Measurements from ENCODE around the gene ITGA2.

ITGA2 gene

DNA sequence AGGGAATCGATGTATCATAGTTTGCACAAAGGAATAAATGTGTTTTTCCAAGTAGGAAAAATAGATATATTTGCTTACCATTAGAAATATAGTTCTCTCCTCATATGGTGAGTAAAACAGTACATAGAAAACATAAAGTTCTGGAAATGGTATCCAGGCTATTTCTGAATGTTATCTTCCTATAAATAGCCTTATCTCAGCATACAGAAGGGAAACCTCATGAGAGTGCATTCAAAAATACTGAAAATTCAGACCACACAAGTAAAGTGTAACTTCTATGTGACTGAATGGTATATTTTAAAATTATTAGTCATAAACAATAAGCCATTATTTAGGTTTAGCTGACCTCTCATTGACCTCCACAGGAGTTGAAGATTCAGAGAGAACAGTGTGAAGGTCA, 76.9 kb downstream of the ITGA2 start:
- DNase-seq: no peak

GRCh38 chr5:53067641-53068040, 78.5 kb downstream of the ITGA2 start:
- DNase-seq: no peak

DNA sequence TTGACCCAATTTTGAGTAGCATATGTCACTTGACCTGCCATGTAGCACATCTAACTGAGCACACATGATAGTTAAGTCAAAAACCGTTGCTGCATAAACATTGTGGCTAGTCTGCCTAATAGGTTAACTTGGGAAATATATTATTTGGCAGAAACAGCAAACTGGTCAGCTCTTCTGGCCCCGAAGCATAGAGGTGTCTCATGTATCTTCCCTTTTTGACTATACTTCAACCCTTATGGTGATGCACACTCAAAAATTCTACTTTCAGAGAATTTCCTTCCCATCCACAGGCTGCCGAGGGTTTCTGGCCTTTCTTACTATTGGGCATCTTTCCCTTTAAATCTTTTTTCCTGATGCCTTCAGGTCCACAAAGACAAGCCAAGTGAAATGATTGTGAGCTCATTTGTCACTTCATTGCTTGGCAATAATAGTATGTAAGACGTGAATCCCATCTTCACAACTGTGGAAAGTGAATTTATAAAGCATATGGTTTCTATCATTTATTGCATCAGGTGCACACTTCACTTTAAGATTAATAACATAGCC, 79.2 kb downstream of the ITGA2 start:
- DNase-seq: no peak

DNA sequence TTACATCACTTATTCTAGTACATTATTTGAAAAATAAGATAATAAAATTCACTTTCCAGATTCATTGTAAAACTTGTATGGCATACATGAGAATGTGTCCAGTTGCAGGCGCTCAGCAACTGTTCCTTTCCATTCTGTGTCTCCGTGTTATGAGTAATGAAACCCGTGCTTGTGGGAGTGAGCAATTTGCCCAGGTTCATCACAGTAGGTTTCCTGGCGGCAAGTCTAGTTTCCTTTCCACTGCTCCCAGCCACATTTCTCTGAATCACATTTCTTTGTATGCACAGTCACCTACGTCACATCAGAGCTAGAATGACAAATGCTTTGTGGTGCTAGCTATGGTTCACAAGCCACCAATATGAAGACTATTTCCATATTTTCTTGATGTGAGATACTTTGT, 80.5 kb downstream of the ITGA2 start:
- no peak for DNase-seq

DNA sequence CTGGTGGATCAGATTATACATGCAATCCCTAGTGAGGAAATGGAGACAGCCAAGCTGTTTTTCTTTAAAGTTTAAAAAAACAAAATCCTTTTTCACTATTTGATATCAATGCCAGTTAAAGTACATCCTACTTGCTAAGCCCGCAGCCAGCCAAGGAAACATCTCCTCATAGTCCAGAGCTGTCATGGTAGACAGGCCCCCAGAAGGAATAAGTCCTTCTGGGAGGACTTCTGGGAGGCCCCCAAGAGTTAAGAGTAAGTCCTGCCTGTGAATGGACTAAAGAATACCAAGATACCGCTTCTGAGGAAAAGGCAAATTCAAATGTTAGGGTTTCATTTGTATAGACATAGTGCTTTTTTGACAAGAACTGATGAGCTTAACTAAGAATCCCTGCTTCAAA, 82.1 kb downstream of the ITGA2 start:
- DNase-seq: no peak

- DNase-seq: no peak
Observed at GRCh38 chr5:53071738-53072137, 82.6 kb downstream of the ITGA2 start.

DNA sequence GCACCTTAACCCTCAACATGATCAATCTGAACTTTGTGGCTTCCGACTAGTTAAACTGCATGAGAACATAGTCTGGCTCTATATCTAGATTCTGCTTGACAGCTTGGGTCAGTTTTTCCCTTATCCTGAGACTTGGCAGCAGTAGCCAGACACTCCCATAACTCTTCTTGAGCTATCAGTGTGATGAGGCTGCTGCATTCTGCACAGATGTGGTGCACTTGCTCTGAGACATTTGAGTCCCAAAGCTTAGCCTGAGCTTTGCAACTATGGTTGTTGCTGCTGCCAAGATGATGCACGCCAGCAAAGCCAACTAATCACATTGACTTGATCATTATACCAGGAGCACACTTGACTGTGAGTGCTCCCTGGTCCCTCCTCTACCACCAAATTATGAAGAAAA, 84.2 kb downstream of the ITGA2 start:
- DNase-seq: no peak

GRCh38 chr5:53076014-53076583, 86.9 kb downstream of the ITGA2 start:
- no peak for DNase-seq

- DNase-seq: no peak
Observed at GRCh38 chr5:53080271-53080670, 91.1 kb downstream of the ITGA2 start.

- no peak for DNase-seq
Observed at GRCh38 chr5:53083927-53084326, 94.8 kb downstream of the ITGA2 start.

DNA sequence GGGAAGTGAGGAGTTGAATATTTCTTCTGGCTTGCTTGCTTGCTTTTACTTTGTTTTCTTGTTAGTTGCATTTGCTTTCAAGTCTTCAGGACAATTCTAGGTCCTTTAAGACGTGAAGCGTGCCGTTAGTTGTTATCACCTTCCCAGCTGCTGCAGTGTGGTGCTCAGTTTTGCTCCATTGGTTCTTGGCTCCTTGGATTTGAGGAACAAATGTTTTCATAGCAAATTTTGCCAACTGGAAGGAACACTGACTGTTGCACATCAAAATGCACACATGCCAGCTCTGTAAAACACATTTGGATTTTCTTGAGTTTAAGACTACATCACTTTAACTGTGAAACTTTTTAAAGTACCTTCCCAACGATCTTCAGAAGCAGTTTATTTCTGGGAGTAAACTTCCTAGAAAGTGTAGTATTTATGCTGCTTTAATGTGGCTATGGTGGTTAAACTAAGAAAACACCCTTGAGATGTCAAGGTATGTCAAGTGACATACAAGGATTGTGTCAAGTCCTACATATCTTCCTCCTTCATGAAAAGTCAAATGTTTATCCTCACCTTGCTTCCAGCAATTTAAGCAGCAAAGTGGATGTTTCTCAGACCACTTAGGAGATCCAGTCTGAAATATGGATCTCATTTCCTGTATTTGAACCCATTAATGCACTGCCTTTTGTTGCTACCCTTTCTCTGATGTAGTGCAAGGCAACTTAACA, 95.5 kb downstream of the ITGA2 start:
- DNase-seq: no peak

- DNase-seq: no peak
Observed at GRCh38 chr5:53087171-53087570, 98.0 kb downstream of the ITGA2 start.

- no peak for DNase-seq
Observed at GRCh38 chr5:53087621-53088121, 98.5 kb downstream of the ITGA2 start.

GRCh38 chr5:53089481-53089991, 100.4 kb downstream of the ITGA2 start:
- DNase-seq: no peak

DNA sequence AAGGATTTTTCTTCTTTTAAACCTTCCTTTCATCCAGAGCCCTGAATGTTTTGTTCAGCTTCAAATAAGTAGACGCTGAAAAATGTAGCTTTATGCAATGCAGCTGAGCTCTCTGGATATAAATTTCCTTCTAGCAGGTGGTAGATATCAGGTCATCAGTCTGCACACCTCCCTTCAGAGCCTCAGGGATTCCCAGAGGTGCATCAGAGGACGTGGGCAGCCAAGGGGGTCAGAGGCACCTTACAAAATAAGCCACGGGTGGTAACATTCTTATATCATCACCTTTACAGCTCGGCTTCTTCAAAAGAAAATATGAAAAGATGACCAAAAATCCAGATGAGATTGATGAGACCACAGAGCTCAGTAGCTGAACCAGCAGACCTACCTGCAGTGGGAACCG, 101.1 kb downstream of the ITGA2 start:
- no peak for DNase-seq

- no peak for DNase-seq
Observed at GRCh38 chr5:53091289-53091688, 102.1 kb downstream of the ITGA2 start.

DNA sequence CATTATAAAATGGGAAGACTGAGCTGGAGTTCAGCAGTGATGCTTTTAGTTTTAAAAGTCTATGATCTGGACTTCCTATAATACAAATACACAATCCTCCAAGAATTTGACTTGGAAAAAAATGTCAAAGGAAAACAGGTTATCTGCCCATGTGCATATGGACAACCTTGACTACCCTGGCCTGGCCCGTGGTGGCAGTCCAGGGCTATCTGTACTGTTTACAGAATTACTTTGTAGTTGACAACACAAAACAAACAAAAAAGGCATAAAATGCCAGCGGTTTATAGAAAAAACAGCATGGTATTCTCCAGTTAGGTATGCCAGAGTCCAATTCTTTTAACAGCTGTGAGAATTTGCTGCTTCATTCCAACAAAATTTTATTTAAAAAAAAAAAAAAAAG, 103.1 kb downstream of the ITGA2 start:
- no peak for DNase-seq

GRCh38 chr5:53095217-53095616, 106.1 kb downstream of the ITGA2 start:
- no peak for DNase-seq

DNA sequence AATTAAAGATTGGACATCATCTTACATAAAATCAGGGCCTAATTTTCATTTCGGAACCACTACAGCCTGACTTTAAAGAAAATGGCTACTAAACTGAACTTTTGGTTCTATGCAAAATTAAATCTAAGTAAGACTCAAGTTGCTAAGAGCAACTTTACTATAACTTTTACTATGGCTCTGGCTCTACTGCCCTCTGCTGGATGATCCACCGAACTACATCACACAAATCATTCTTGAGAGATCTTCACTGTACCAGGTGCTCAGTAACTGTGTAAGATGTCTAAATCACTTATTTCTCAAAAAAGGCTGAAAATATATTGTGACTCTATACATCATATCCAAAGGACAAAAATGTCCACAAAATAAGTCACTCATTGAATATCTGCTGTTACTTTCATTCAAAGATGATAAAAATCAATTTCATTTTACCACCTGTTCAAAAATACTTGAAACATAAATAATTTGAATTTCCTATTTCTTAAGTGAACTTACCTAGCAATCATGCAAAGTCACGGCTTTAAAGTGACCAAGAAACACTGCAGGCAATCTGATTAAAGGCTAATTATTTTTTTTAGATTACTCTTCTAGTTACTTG, 106.9 kb downstream of the ITGA2 start:
- no peak for DNase-seq

- no peak for DNase-seq
Observed at GRCh38 chr5:53099546-53099945, 110.4 kb downstream of the ITGA2 start.

- DNase-seq: no peak
Observed at GRCh38 chr5:53100606-53101005, 111.5 kb downstream of the ITGA2 start.

- DNase-seq: no peak
Observed at GRCh38 chr5:53105611-53106300, 116.6 kb downstream of the ITGA2 start.

- DNase-seq: no peak
Observed at GRCh38 chr5:53109056-53109442, 119.9 kb downstream of the ITGA2 start.
